Measurements from ENCODE around the gene ARFGEF3. TPM values are rescaled to one million over a fixed set of nuclear protein-coding genes. Genes with fewer than 3 reads are reported as not detected.

Gene ARFGEF3
- total RNA-seq, 1 donor from 2014 or later, result 28.6 TPM

GRCh38 chr6:138370631-138371451 lies 209.1 kb downstream of the ARFGEF3 start:
- DNase-seq (ENCODE audit: low spot score, unreplicated experiment), result no peak
- Mint-ChIP-seq H3K36me3 (ENCODE audit: insufficient read depth) (peaks cover 5% of the 10 kb centered on the region), H3K27ac (peak overlapping the region; percentile 89), H3K4me3 (ENCODE audit: low read depth) (peak overlapping the region; percentile 35), H3K9me3 (ENCODE audit: low read depth) (peaks cover 10% of the 10 kb centered on the region), H3K27me3 (no peaks in the 10 kb centered on the region), H3K4me1 (ENCODE audit: low read depth) (peaks cover 41% of the 10 kb centered on the region)
- no peak for TF ChIP-seq CTCF (IDR thresholded peaks at IDR 0.05; ENCODE audit: unreplicated experiment)

- peak overlapping the region; percentile 35 for H3K4me3 Mint-ChIP-seq (ENCODE audit: low read depth)
- DNase-seq (ENCODE audit: low spot score, unreplicated experiment), result no peak
- H3K9me3 Mint-ChIP-seq (ENCODE audit: low read depth), result peaks cover 10% of the 10 kb centered on the region
- peaks cover 40% of the 10 kb centered on the region for H3K4me1 Mint-ChIP-seq (ENCODE audit: low read depth)
- no peaks in the 10 kb centered on the region for H3K27me3 Mint-ChIP-seq
- peaks cover 5% of the 10 kb centered on the region for H3K36me3 Mint-ChIP-seq (ENCODE audit: insufficient read depth)
- no peak for TF ChIP-seq CTCF (IDR thresholded peaks at IDR 0.05; ENCODE audit: unreplicated experiment)
- H3K27ac Mint-ChIP-seq, result peak overlapping the region; percentile 89
Observed at GRCh38 chr6:138371452-138371711, 209.6 kb downstream of the ARFGEF3 start.

- Mint-ChIP-seq H3K36me3 (ENCODE audit: insufficient read depth) (peaks cover 5% of the 10 kb centered on the region), H3K27me3 (no peaks in the 10 kb centered on the region), H3K9me3 (ENCODE audit: low read depth) (peaks cover 10% of the 10 kb centered on the region), H3K27ac (peak overlapping the region; percentile 89), H3K4me3 (ENCODE audit: low read depth) (peak overlapping the region; percentile 31), H3K4me1 (ENCODE audit: low read depth) (peaks cover 40% of the 10 kb centered on the region)
- no peak for TF ChIP-seq CTCF (IDR thresholded peaks at IDR 0.05; ENCODE audit: unreplicated experiment)
- DNase-seq (ENCODE audit: low spot score, unreplicated experiment), result no peak
Observed at GRCh38 chr6:138371720-138372119, 210.0 kb downstream of the ARFGEF3 start.

GRCh38 chr6:138372711-138373463 lies 211.1 kb downstream of the ARFGEF3 start:
- peak; percentile 21 for TF ChIP-seq CTCF (IDR thresholded peaks at IDR 0.05; ENCODE audit: unreplicated experiment)
- DNase-seq (ENCODE audit: low spot score, unreplicated experiment), result no peak

GRCh38 chr6:138374230-138374629 lies 212.5 kb downstream of the ARFGEF3 start:
- peaks cover 54% of the 10 kb centered on the region for H3K4me1 Mint-ChIP-seq (ENCODE audit: low read depth)
- peaks cover 6% of the 10 kb centered on the region for H3K9me3 Mint-ChIP-seq (ENCODE audit: low read depth)
- H3K4me3 Mint-ChIP-seq (ENCODE audit: low read depth), result no peak overlapping the region
- no peaks in the 10 kb centered on the region for H3K27me3 Mint-ChIP-seq
- no peak for DNase-seq (ENCODE audit: low spot score, unreplicated experiment)
- no peak for TF ChIP-seq CTCF (IDR thresholded peaks at IDR 0.05; ENCODE audit: unreplicated experiment)
- no peaks in the 10 kb centered on the region for H3K36me3 Mint-ChIP-seq (ENCODE audit: insufficient read depth)
- H3K27ac Mint-ChIP-seq, result peak overlapping the region; percentile 12

More at GRCh38 chr6:138372711-138373463, 211.1 kb downstream of the ARFGEF3 start:
- H3K9me3 Mint-ChIP-seq (ENCODE audit: low read depth), result peaks cover 6% of the 10 kb centered on the region
- H3K4me1 Mint-ChIP-seq (ENCODE audit: low read depth), result peaks cover 43% of the 10 kb centered on the region
- no peaks in the 10 kb centered on the region for H3K27me3 Mint-ChIP-seq
- peaks cover 1% of the 10 kb centered on the region for H3K36me3 Mint-ChIP-seq (ENCODE audit: insufficient read depth)
- no peak overlapping the region for H3K4me3 Mint-ChIP-seq (ENCODE audit: low read depth)
- peak overlapping the region; percentile 79 for H3K27ac Mint-ChIP-seq

Measured in progenitor cell of endocrine pancreas (in vitro differentiated cells).